Measurements from ENCODE around the gene BLNK.
A peak's percentile ranks its signal among the peaks of the same experiment; 100 is the strongest.
"Not testable (repeated sequence)": the region's sequence is repeated elsewhere in the genome, so short reads cannot be mapped to it uniquely, and the experiment has no call there.

BLNK gene

GRCh38 chr10:96271016-96271815 lies at the start of gene BLNK:
TSS of gene BLNK (minus strand) at chr10:96271569. CDS start at chr10:96271398, 171 bp downstream.
- DNase-seq, result peak in 21 of 42 donors; percentile 10 to 56 (median 31)
- intact Hi-C loops (cut with DNase I), result no loop called here

- no peak for DNase-seq
- intact Hi-C loops (cut with DNase I), result no loop called here
Measured at GRCh38 chr10:96319754-96320474, 48.5 kb upstream of the BLNK start.

- intact Hi-C loops (cut with DNase I), result no loop called here
- DNase-seq, result no peak
Measured at GRCh38 chr10:96317067-96317833, 45.9 kb upstream of the BLNK start.

- intact Hi-C loops (cut with DNase I), result no loop called here
Measured at GRCh38 chr10:96313344-96313743, 42.0 kb upstream of the BLNK start.

GRCh38 chr10:96311180-96311715 lies 39.9 kb upstream of the BLNK start:
- intact Hi-C loops (cut with DNase I), result no loop called here

More at GRCh38 chr10:96313344-96313743, 42.0 kb upstream of the BLNK start:
- no peak for DNase-seq

GRCh38 chr10:96310321-96310669 lies 38.9 kb upstream of the BLNK start:
- no peak for DNase-seq
- intact Hi-C loops (cut with DNase I), result no loop called here

More at GRCh38 chr10:96311180-96311715, 39.9 kb upstream of the BLNK start:
- no peak for DNase-seq

GRCh38 chr10:96309628-96310320 lies 38.4 kb upstream of the BLNK start:
- no peak for DNase-seq
- intact Hi-C loops (cut with DNase I), result no loop called here

GRCh38 chr10:96308854-96309253 lies 37.5 kb upstream of the BLNK start:
- DNase-seq; intact Hi-C loops (cut with DNase I): not testable (repeated sequence)

- intact Hi-C loops (cut with DNase I), result no loop called here
Measured at GRCh38 chr10:96306516-96306915, 35.1 kb upstream of the BLNK start.

GRCh38 chr10:96305019-96305418 lies 33.6 kb upstream of the BLNK start:
- intact Hi-C loops (cut with DNase I), result no loop called here
- no peak for DNase-seq

More at GRCh38 chr10:96306516-96306915, 35.1 kb upstream of the BLNK start:
- peak; percentile 10 to 77 (median 48) for DNase-seq

- DNase-seq, result no peak
- intact Hi-C loops (cut with DNase I), result no loop called here
Measured at GRCh38 chr10:96304230-96304629, 32.9 kb upstream of the BLNK start, which contains the start of gene DNTT. TSS of gene DNTT (plus strand) at chr10:96304434. CDS start at chr10:96304498, 64 bp downstream.

GRCh38 chr10:96301616-96302015 lies 30.2 kb upstream of the BLNK start:
- no peak for DNase-seq
- intact Hi-C loops (cut with DNase I), result no loop called here

GRCh38 chr10:96299383-96299782 lies 28.0 kb upstream of the BLNK start:
- no peak for DNase-seq
- intact Hi-C loops (cut with DNase I), result loop anchor here (10.0 kb wide), 2 partner anchors 65 to 285 kb away; no protein-coding TSS in a partner anchor

GRCh38 chr10:96298362-96298761 lies 27.0 kb upstream of the BLNK start:
- DNase-seq, result no peak
- intact Hi-C loops (cut with DNase I), result loop anchor here (10.0 kb wide), 2 partner anchors 64 to 284 kb away; no protein-coding TSS in a partner anchor

- intact Hi-C loops (cut with DNase I), result loop anchor here (10.0 kb wide), 2 partner anchors 63 to 283 kb away; no protein-coding TSS in a partner anchor
- no peak for DNase-seq
Measured at GRCh38 chr10:96297486-96297885, 26.1 kb upstream of the BLNK start.

- intact Hi-C loops (cut with DNase I), result loop anchor here (10.0 kb wide), 2 partner anchors 61 to 281 kb away; no protein-coding TSS in a partner anchor
- no peak for DNase-seq
Measured at GRCh38 chr10:96295475-96295874, 24.1 kb upstream of the BLNK start.

GRCh38 chr10:96292971-96293920 lies 21.9 kb upstream of the BLNK start:
- DNase-seq, result peak in 28 of 42 donors; percentile 7 to 61 (median 26)
- intact Hi-C loops (cut with DNase I), result loop anchor here (10.0 kb wide), 2 partner anchors 58 to 278 kb away; no protein-coding TSS in a partner anchor
